Central memory CD8-positive, alpha-beta T cell (primary cell): ENCODE data around the gene JOSD1.

ENCODE experiments used
- ATAC-seq: fragments of 150-1000 bp; cut with Tn5 transposase; replicated peaks from 2 replicates; pipeline ENCODE4 v1.10.0; 2022; ENCODE audit warnings: mild to moderate bottlenecking, moderate FRiP score, moderate number of reproducible peaks; ENCODE audit not compliant: poor library complexity, severe bottlenecking; ENCODE audit errors: extremely low read depth
- DNase-seq, 2 donors: peaks; one replicate each; pipeline ENCODE4 v3.0.0; 2021; ENCODE audit warnings: low spot score in 2 of 2
- H3K27ac Mint-ChIP-seq: one replicate; pipeline ENCODE4 v1.8.0; 2022; ENCODE audit warnings: low read depth, mild to moderate bottlenecking, moderate library complexity, mixed read lengths
- H3K27me3 Mint-ChIP-seq: one replicate; pipeline ENCODE4 v1.8.0; 2022; ENCODE audit warnings: mixed read lengths
- H3K36me3 Mint-ChIP-seq: one replicate; pipeline ENCODE4 v1.8.0; 2022; ENCODE audit warnings: mild to moderate bottlenecking, moderate library complexity, mixed read lengths; ENCODE audit not compliant: insufficient read depth
- H3K4me1 Mint-ChIP-seq: one replicate; pipeline ENCODE4 v1.8.0; 2022; ENCODE audit warnings: mixed read lengths
- H3K4me3 Mint-ChIP-seq: one replicate; pipeline ENCODE4 v1.8.0; 2022; ENCODE audit warnings: mild to moderate bottlenecking, moderate library complexity, mixed read lengths
- H3K9me3 Mint-ChIP-seq: one replicate; pipeline ENCODE4 v1.8.0; 2022; ENCODE audit warnings: mixed read lengths

The JOSD1 gene

DNA sequence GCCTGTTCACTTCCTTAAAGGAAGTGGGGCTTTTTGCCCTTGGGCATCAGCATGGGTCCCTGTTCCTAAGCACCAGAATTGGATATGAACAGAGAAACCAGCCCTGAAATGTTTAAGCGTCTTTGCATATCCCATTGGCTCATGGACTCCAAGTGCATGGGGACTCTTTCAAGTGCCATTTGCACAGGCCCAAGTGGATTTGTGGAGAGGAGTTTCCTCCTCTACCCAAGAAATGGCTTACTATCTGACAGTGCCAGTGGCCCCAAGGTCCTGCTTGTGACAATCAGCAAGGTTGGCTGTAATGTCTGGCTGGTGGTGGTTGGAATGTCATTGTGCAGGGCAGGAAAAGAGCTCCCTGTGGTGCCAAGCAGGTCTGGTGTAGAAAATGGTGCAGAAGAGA is 15.0 kb downstream of the JOSD1 start:
- no peak for DNase-seq
- Mint-ChIP-seq H3K27me3 (no peaks in the 10 kb centered on the region), H3K36me3 (peaks cover 53% of the 10 kb centered on the region), H3K27ac (no peak overlapping the region), H3K4me1 (peaks cover 16% of the 10 kb centered on the region), H3K4me3 (no peak overlapping the region), H3K9me3 (no peaks in the 10 kb centered on the region)
- ATAC-seq = no peak

DNA sequence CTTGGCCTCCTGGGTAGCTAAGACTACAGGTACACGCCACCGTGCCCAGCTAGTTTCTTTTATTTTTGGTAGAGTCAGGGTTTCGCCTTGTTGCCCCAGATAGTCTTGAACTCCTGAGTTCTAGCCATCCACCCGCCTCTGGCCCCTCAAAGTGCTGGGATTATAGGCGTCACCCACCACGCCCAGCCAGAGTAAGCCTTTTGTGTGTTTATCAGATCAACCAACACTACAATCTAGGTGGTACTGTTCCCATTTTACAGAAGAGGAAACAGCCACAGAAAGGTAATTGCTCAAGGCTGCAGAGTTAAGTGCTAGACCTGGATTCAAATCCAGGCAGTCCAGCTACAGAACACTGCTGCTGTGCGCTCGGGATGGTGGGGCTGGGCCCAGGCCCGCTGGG is 15.8 kb downstream of the JOSD1 start:
- no peaks in the 10 kb centered on the region for H3K9me3 Mint-ChIP-seq
- no peaks in the 10 kb centered on the region for H3K27me3 Mint-ChIP-seq
- peaks cover 52% of the 10 kb centered on the region for H3K36me3 Mint-ChIP-seq
- H3K4me1 Mint-ChIP-seq = peaks cover 16% of the 10 kb centered on the region
- no peak for ATAC-seq
- no peak overlapping the region for H3K27ac Mint-ChIP-seq
- no peak for DNase-seq
- no peak overlapping the region for H3K4me3 Mint-ChIP-seq

DNA sequence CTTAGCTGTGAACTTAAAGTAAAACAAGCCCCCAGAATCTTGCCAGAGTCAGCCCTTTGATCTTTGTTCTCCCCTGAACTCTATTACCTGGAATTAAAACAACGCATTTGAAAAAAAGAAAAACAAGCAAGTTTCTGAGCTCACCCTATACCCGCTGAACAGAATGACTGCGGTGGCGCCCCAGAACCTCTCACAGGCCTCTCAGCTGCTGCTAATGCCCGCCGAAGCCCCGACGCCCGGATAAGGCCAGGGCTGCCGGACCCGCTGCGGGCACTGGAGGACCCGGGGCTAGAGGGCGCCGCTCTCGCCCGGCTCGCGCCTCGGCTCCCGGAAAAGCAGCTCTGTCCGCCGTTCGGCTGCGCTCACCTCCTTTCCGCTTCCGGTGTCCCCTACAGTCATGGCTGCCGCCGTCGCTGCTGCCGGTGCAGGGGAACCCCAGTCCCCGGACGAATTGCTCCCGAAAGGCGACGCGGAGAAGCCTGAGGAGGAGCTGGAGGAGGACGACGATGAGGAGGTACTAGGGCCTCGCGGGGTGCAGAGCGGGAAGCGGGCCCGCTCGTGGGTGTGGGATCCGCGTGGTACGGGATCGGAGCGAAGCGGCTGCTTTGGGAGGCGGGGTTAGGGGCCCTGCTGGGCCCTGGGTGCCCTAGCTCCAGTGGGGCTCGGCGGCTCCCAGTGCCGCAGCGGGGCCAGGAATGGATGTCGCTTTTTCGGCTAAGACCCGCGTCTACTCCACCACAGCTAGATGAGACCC is 19.0 kb downstream of the JOSD1 start, which contains the start of gene TOMM22:
TOMM22 (plus strand) TSS at position 376 of the 754 bp plus-strand sequence; CDS start at position 398, 22 bp downstream.
- Mint-ChIP-seq H3K27me3 (no peaks in the 10 kb centered on the region), H3K4me3 (peak within 1 kb of the TSS; percentile 95), H3K36me3 (peaks cover 34% of the 10 kb centered on the region), H3K9me3 (no peaks in the 10 kb centered on the region), H3K27ac (peak within 1 kb of the TSS; percentile 98), H3K4me1 (peaks cover 16% of the 10 kb centered on the region)
- ATAC-seq (peak; percentile 95), DNase-seq (peak; percentile 73 to 75)

- no peak for ATAC-seq
- Mint-ChIP-seq H3K36me3 (peaks cover 16% of the 10 kb centered on the region), H3K4me3 (no peak overlapping the region), H3K9me3 (no peaks in the 10 kb centered on the region), H3K4me1 (no peaks in the 10 kb centered on the region), H3K27me3 (no peaks in the 10 kb centered on the region), H3K27ac (peak overlapping the region; percentile 73)
- DNase-seq = no peak
Observed at GRCh38 chr22:38675833-38676232, 24.9 kb downstream of the JOSD1 start.

GRCh38 chr22:38674888-38675287 is 25.9 kb downstream of the JOSD1 start:
- H3K4me3 Mint-ChIP-seq = no peak overlapping the region
- H3K27me3 Mint-ChIP-seq = no peaks in the 10 kb centered on the region
- DNase-seq (no peak), ATAC-seq (no peak)
- no peaks in the 10 kb centered on the region for H3K4me1 Mint-ChIP-seq
- peaks cover 18% of the 10 kb centered on the region for H3K36me3 Mint-ChIP-seq
- H3K9me3 Mint-ChIP-seq = no peaks in the 10 kb centered on the region
- H3K27ac Mint-ChIP-seq = no peak overlapping the region

GRCh38 chr22:38657045-38657909 is 43.5 kb downstream of the JOSD1 start:
- peak overlapping the region; percentile 99 for H3K27ac Mint-ChIP-seq
- peak; percentile 15 for ATAC-seq
- no peak for DNase-seq
- H3K27me3 Mint-ChIP-seq = no peaks in the 10 kb centered on the region
- peaks cover 12% of the 10 kb centered on the region for H3K36me3 Mint-ChIP-seq
- peaks cover 14% of the 10 kb centered on the region for H3K4me1 Mint-ChIP-seq
- H3K4me3 Mint-ChIP-seq = peak overlapping the region; percentile 94
- H3K9me3 Mint-ChIP-seq = no peaks in the 10 kb centered on the region

DNA sequence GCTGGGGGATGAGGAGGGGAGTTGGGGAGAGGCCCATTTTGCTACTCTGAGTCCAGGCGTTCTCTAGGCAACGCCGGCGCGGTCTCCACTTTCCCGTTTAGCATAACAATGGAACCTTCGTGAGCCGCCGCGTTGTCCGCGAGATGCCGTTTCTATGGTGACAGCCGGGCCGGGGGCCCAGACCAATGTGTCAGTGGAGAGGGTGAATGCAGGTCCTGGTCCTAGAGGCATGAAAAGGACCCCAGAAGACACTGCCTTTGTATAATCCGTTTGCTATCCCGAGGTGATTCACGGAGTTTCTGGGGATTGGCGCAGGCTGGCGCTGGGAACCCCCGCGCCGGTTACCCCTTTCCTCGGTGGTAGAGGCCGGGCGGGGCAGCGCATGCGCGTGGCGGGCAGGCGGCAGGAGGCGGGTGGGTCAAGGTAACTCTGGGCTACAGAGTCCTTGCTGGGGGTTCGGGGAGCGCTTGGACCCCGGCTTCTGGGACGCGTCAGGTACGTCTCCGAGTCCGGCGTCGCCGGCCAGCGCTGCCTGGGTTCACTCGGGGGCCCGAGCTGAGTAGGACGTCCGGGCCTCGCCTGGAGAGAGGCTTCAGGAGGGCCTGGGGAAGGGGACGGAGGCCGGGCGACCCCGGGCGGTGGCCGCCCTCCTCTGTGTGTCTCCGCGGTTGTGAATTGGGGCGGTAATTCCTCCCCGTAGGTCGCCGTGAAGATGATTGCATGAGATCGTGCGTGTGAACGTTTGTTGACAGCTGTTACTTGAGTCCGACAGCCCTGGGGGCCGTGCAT is 44.3 kb downstream of the JOSD1 start, which contains the start of the genes CBY1 and FAM227A:
CBY1 (plus strand) TSS at position 383 of the 789 bp plus-strand sequence. CDS start 11,417 bp downstream, outside the sequence.
FAM227A (minus strand) TSS at position 137 of the 789 bp plus-strand sequence. CDS start 6,224 bp downstream, outside the sequence.
- Mint-ChIP-seq H3K27ac (peak within 1 kb of the TSS; percentile 99), H3K36me3 (peaks cover 9% of the 10 kb centered on the region), H3K4me3 (peak within 1 kb of the TSS; percentile 94), H3K4me1 (peaks cover 14% of the 10 kb centered on the region), H3K9me3 (no peaks in the 10 kb centered on the region), H3K27me3 (no peaks in the 10 kb centered on the region)
- peak; percentile 82 to 87 for DNase-seq
- peak; percentile 80 for ATAC-seq

- DNase-seq = no peak
- peak overlapping the region; percentile 99 for H3K27ac Mint-ChIP-seq
- peak overlapping the region; percentile 94 for H3K4me3 Mint-ChIP-seq
- H3K36me3 Mint-ChIP-seq = peaks cover 8% of the 10 kb centered on the region
- no peaks in the 10 kb centered on the region for H3K27me3 Mint-ChIP-seq
- no peaks in the 10 kb centered on the region for H3K9me3 Mint-ChIP-seq
- peaks cover 14% of the 10 kb centered on the region for H3K4me1 Mint-ChIP-seq
- ATAC-seq = no peak
Observed at GRCh38 chr22:38655519-38656255, 45.1 kb downstream of the JOSD1 start.

- H3K4me3 Mint-ChIP-seq = no peak overlapping the region
- no peak overlapping the region for H3K27ac Mint-ChIP-seq
- DNase-seq (no peak), ATAC-seq (no peak)
- no peaks in the 10 kb centered on the region for H3K9me3 Mint-ChIP-seq
- H3K4me1 Mint-ChIP-seq = peaks cover 14% of the 10 kb centered on the region
- peaks cover 8% of the 10 kb centered on the region for H3K36me3 Mint-ChIP-seq
- no peaks in the 10 kb centered on the region for H3K27me3 Mint-ChIP-seq
Observed at GRCh38 chr22:38653741-38654140, 47.0 kb downstream of the JOSD1 start.

DNA sequence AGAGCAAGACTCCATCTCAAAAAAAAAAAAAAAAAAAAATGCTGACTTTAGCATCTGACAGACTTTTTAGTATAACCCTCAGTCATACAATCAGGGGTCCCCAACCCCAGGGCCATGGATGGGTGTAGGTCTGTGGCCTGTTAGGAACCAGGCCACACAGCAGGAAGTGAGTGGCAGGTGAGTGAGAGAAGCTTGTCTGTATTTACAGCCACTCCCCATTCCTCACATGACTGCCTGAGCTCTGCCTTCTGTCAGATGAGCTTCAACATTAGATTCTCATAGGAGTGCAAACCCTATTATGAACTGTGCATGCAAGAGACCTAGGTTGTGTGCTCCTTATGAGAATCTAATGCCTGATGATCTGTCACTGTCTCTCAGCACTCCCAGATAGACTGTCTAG is 47.9 kb downstream of the JOSD1 start:
- Mint-ChIP-seq H3K9me3 (no peaks in the 10 kb centered on the region), H3K27me3 (no peaks in the 10 kb centered on the region), H3K27ac (no peak overlapping the region), H3K36me3 (peaks cover 8% of the 10 kb centered on the region), H3K4me3 (no peak overlapping the region), H3K4me1 (peaks cover 10% of the 10 kb centered on the region)
- ATAC-seq = no peak
- no peak for DNase-seq

DNA sequence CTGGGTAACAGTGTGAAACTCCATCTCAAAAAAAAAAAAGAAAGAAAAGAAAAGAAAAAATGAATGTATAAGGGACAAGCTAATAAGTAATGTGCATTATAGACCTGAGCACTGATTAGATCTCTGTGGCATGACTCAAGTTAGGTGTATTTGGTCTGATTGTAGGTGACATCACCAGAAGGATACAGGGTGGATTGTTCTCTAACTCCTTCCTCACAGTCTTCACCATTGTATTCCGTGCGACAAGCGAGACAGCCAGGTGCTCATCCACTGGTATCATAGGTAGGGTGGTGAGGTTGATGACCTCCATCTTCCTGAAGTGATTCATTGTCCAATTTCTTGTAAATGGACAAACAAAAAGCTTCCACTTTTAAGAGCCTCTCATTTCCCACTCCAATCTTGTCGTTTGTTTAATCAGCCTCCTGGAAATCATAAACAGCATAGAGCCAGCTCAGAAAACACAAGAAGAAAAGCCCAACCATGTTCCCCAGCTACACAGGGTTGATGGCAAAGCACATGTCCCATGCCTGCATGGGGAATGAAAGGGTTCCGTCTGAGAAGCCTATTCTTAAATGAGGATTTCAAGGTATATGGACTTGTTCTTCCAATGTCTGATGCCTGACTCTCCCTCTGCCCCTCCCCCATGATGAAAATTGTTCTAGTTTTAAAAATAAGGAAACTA is 50.8 kb downstream of the JOSD1 start:
- ATAC-seq = no peak
- DNase-seq = no peak
- H3K36me3 Mint-ChIP-seq = peaks cover 2% of the 10 kb centered on the region
- H3K27ac Mint-ChIP-seq = no peak overlapping the region
- H3K9me3 Mint-ChIP-seq = no peaks in the 10 kb centered on the region
- H3K4me3 Mint-ChIP-seq = no peak overlapping the region
- no peaks in the 10 kb centered on the region for H3K27me3 Mint-ChIP-seq
- H3K4me1 Mint-ChIP-seq = no peaks in the 10 kb centered on the region
